GM13976 (cell line): ENCODE results near the gene CTNNA2.

Source experiments
- DNase-seq: peaks from one replicate; pipeline ENCODE4 v3.0.0; 2012; ENCODE audit warnings: low spot score
- in situ Hi-C: fragments of 300-500 bp; cut with MboI; formaldehyde crosslinking; loops from one replicate; pipeline ENCODE4 v1.12.0; 2022; ENCODE audit warnings: low sequenced_read_pairs, mixed read lengths, inconsistent platforms; ENCODE audit not compliant: unreplicated experiment
- TF ChIP-seq, protein P1 (sequence below): IDR thresholded peaks from 2 replicates; pipeline ENCODE4 v1.5.1; 2012; ENCODE audit warnings: borderline replicate concordance, mild to moderate bottlenecking; ENCODE audit not compliant: insufficient read depth; ENCODE audit errors: extremely low read depth, missing control alignments, control extremely low read depth

Gene CTNNA2

DNA sequence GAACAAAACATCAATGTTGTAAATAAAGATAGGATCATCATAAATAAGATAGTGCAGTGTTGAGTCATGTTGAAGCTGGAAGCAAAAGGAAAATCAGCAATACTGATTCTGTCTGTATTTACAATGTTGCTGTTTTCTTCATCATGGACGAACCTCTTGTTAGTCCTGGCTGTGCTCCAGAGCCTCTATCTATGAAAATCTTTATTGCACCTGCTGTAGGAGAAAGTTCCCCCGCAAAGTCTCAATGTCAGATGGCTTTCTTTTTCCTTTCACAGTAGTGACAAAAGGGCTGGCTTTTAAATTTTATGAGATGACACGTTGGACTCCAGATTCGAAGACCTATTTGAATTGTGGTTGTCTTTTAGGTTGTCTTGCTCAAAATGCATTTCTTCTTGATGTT lies 890.2 kb downstream of the CTNNA2 start:
- TF ChIP-seq, protein P1, sequence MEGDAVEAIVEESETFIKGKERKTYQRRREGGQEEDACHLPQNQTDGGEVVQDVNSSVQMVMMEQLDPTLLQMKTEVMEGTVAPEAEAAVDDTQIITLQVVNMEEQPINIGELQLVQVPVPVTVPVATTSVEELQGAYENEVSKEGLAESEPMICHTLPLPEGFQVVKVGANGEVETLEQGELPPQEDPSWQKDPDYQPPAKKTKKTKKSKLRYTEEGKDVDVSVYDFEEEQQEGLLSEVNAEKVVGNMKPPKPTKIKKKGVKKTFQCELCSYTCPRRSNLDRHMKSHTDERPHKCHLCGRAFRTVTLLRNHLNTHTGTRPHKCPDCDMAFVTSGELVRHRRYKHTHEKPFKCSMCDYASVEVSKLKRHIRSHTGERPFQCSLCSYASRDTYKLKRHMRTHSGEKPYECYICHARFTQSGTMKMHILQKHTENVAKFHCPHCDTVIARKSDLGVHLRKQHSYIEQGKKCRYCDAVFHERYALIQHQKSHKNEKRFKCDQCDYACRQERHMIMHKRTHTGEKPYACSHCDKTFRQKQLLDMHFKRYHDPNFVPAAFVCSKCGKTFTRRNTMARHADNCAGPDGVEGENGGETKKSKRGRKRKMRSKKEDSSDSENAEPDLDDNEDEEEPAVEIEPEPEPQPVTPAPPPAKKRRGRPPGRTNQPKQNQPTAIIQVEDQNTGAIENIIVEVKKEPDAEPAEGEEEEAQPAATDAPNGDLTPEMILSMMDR, result no peak
- in situ Hi-C loops, result no loop called here
- no peak for DNase-seq

DNA sequence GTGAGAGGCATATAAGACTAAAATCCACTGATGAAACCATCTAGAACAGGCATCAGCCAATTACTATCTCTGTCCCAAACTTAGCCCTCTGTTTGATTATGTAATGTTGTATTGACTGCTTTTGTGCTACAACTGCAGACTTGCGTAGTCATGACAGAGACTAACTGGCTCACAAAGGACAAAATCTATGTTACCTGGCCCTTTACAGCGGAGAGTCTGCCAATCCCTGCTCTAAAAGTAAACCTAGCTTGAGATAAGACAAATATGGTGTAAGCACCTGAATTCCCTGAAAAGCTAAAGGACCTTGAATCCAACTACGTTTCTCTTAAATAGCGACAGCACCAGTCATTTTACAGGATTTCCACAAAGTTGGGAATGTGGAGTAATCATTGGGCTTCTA lies 894.5 kb downstream of the CTNNA2 start:
- in situ Hi-C loops, result no loop called here
- TF ChIP-seq, protein P1, result no peak
- no peak for DNase-seq

DNA sequence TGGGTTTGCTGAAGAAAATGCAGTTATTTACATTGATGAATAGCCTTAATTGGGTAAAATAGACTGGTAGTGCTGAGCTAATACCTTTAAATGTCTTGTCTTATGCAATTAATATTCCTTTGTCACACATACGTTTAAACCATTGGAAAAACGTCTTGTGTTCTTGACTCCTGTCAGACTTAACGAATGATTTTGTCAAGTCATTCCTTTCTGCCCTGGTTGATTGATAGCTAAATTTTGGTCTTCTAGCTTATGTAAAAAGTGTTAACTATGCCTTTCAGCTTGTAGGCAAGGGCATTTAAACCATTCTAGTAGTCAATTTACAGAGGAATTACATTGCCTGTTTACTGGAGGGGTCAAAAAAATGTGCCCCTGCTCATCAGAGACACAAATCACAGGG lies 897.5 kb downstream of the CTNNA2 start:
- in situ Hi-C loops, result no loop called here
- no peak for DNase-seq
- TF ChIP-seq, protein P1, result no peak

DNA sequence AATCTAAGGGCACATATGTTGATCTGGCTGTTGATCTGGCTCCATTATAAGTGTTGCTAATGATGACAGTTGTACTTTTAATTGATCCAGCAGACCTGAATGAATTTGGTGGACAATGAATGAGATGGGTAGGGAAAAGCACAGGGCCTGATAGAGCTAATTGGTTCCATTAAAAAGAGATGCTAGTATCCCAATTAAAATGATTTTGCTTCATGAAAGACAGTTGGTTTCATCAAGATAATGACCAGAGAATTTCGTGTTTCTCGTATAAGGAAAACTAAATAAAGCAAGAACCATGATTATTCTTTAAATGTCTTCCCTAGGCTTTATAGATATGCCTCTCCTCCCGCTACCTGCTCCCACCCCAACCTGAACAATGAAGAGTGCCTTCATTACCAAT lies 900.3 kb downstream of the CTNNA2 start:
- in situ Hi-C loops, result no loop called here

DNA sequence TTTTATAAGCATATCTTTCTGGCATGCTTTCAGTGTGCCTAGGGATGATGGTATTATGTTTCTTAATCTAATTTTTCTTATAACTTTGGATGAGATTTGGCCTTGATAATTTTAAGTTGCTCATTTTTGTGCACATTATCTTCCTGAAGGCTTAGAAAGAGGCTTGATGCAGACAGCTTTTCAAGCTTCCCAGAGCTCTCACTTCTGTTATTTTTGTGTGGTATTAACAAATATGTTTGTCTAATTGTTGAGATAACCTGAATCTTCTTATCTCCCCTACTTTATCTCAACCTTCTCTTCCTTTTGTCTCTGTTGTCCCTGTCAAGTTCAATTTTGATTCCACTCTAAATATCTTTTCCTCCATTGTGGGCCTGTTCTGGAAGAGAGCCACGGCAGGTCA lies 904.9 kb downstream of the CTNNA2 start:
- in situ Hi-C loops, result no loop called here
- no peak for DNase-seq
- TF ChIP-seq, protein P1, result no peak

More for the DNA sequence above, 900.3 kb downstream of the CTNNA2 start:
- DNase-seq, result no peak
- TF ChIP-seq, protein P1, result no peak

GRCh38 chr2:80420530-80421208 lies 907.8 kb downstream of the CTNNA2 start:
- in situ Hi-C loops, result no loop called here
- no peak for DNase-seq
- TF ChIP-seq, protein P1, result no peak
